ENCODE measurements around the gene RTN4R.

Gene RTN4R

GRCh38 chr22:20194681-20195593, 73.2 kb downstream of the RTN4R start:
- DNase-seq: no peak

GRCh38 chr22:20193761-20194494, 74.2 kb downstream of the RTN4R start:
- DNase-seq: no peak

- no peak for DNase-seq
These were observed 75.0 kb downstream of the RTN4R start for GRCh38 chr22:20192972-20193760.

GRCh38 chr22:20192293-20192971, 75.7 kb downstream of the RTN4R start:
- DNase-seq: no peak

- no peak for DNase-seq
These were observed 76.3 kb downstream of the RTN4R start for GRCh38 chr22:20191803-20192202.
